GM12875 (cell line): ENCODE measurements around the gene ZNF444.

ENCODE experiments used
- H3K4me3 ChIP-seq: one replicate; pipeline ENCODE4 v1.5.1; 2011; ENCODE audit warnings: low read depth, low read length, control low read depth
- CTCF ChIP-seq: IDR thresholded peaks from 2 replicates; pipeline ENCODE4 v1.5.1; 2011; ENCODE audit warnings: low read depth, mild to moderate bottlenecking, control low read depth, inconsistent platforms, low read length, moderate library complexity, borderline replicate concordance; ENCODE audit not compliant: insufficient read depth

ZNF444 gene

GRCh38 chr19:56142087-56142787 is 1.1 kb downstream of the ZNF444 start:
- TF ChIP-seq CTCF = no peak
- no peak overlapping the region for H3K4me3 ChIP-seq

- H3K4me3 ChIP-seq = no peak overlapping the region
- no peak for TF ChIP-seq CTCF
These were observed 1.9 kb downstream of the ZNF444 start for GRCh38 chr19:56142897-56143434.

- TF ChIP-seq CTCF = no peak
These were observed 3.3 kb downstream of the ZNF444 start for GRCh38 chr19:56144376-56144775.

GRCh38 chr19:56144831-56145230 is 3.7 kb downstream of the ZNF444 start:
- no peak for TF ChIP-seq CTCF
- no peak overlapping the region for H3K4me3 ChIP-seq

More at GRCh38 chr19:56144376-56144775, 3.3 kb downstream of the ZNF444 start:
- H3K4me3 ChIP-seq = no peak overlapping the region

GRCh38 chr19:56145698-56146097 is 4.6 kb downstream of the ZNF444 start:
- no peak for TF ChIP-seq CTCF

GRCh38 chr19:56146904-56147303 is 5.8 kb downstream of the ZNF444 start:
- no peak overlapping the region for H3K4me3 ChIP-seq
- no peak for TF ChIP-seq CTCF

More at GRCh38 chr19:56145698-56146097, 4.6 kb downstream of the ZNF444 start:
- no peak overlapping the region for H3K4me3 ChIP-seq

- H3K4me3 ChIP-seq = no peak overlapping the region
- no peak for TF ChIP-seq CTCF
These were observed 6.2 kb downstream of the ZNF444 start for GRCh38 chr19:56147307-56147706.
